Mucosa of stomach (tissue), 1 donor: Measurements from ENCODE around the gene FUZ.

Source experiments
- H3K27me3 ChIP-seq: one replicate; pipeline ENCODE4 v1.7.0; 2013; ENCODE audit warnings: mild to moderate bottlenecking, low read length; ENCODE audit not compliant: control insufficient read depth, insufficient read depth
- H3K36me3 ChIP-seq: one replicate; pipeline ENCODE4 v1.7.0; 2013; ENCODE audit warnings: low read length; ENCODE audit not compliant: control insufficient read depth, insufficient read depth
- H3K4me1 ChIP-seq: one replicate; pipeline ENCODE4 v1.7.0; 2013; ENCODE audit warnings: mild to moderate bottlenecking, low read length; ENCODE audit not compliant: control insufficient read depth, insufficient read depth
- H3K4me3 ChIP-seq: one replicate; pipeline ENCODE4 v1.7.0; 2013; ENCODE audit warnings: low read length
- H3K9ac ChIP-seq: one replicate; pipeline ENCODE4 v1.7.0; 2013; ENCODE audit warnings: mild to moderate bottlenecking, low read length, moderate library complexity
- H3K9me3 ChIP-seq: one replicate; pipeline ENCODE4 v1.7.0; 2013; ENCODE audit warnings: mild to moderate bottlenecking, low read length, moderate library complexity; ENCODE audit not compliant: control insufficient read depth
- donor health status: Pancreatic carcinoma.

FUZ gene

GRCh38 chr19:49807058-49807903, 5.8 kb downstream of the FUZ start:
- no peaks in the 10 kb centered on the region for H3K27me3 ChIP-seq
- H3K9ac ChIP-seq: no peak overlapping the region
- peaks cover 8% of the 10 kb centered on the region for H3K36me3 ChIP-seq

GRCh38 chr19:49806620-49806959, 6.5 kb downstream of the FUZ start:
- Histone ChIP-seq H3K9ac (no peak overlapping the region), H3K36me3 (peaks cover 8% of the 10 kb centered on the region), H3K9me3 (no peaks in the 10 kb centered on the region), H3K4me3 (no peak overlapping the region), H3K4me1 (peaks cover 14% of the 10 kb centered on the region), H3K27me3 (no peaks in the 10 kb centered on the region)

More at GRCh38 chr19:49807058-49807903, 5.8 kb downstream of the FUZ start:
- peaks cover 14% of the 10 kb centered on the region for H3K4me1 ChIP-seq
- H3K9me3 ChIP-seq: no peaks in the 10 kb centered on the region
- no peak overlapping the region for H3K4me3 ChIP-seq

GRCh38 chr19:49805822-49806619, 7.1 kb downstream of the FUZ start:
- H3K9ac ChIP-seq: no peak overlapping the region
- H3K36me3 ChIP-seq: peaks cover 8% of the 10 kb centered on the region
- no peaks in the 10 kb centered on the region for H3K27me3 ChIP-seq
- no peaks in the 10 kb centered on the region for H3K9me3 ChIP-seq
- H3K4me1 ChIP-seq: peaks cover 14% of the 10 kb centered on the region
- no peak overlapping the region for H3K4me3 ChIP-seq

GRCh38 chr19:49803529-49803856, 9.6 kb downstream of the FUZ start:
- Histone ChIP-seq H3K9ac (no peak overlapping the region), H3K36me3 (peaks cover 8% of the 10 kb centered on the region), H3K4me3 (no peak overlapping the region), H3K9me3 (no peaks in the 10 kb centered on the region), H3K27me3 (no peaks in the 10 kb centered on the region), H3K4me1 (peaks cover 5% of the 10 kb centered on the region)

GRCh38 chr19:49802836-49803528, 10.1 kb downstream of the FUZ start:
- no peak overlapping the region for H3K9ac ChIP-seq

GRCh38 chr19:49801966-49802661, 11.0 kb downstream of the FUZ start:
- no peaks in the 10 kb centered on the region for H3K27me3 ChIP-seq
- H3K9me3 ChIP-seq: no peaks in the 10 kb centered on the region
- H3K9ac ChIP-seq: no peak overlapping the region
- no peak overlapping the region for H3K4me3 ChIP-seq
- peaks cover 8% of the 10 kb centered on the region for H3K36me3 ChIP-seq
- H3K4me1 ChIP-seq: no peaks in the 10 kb centered on the region

More at GRCh38 chr19:49802836-49803528, 10.1 kb downstream of the FUZ start:
- H3K4me1 ChIP-seq: no peaks in the 10 kb centered on the region
- no peaks in the 10 kb centered on the region for H3K9me3 ChIP-seq
- H3K27me3 ChIP-seq: no peaks in the 10 kb centered on the region
- H3K4me3 ChIP-seq: no peak overlapping the region
- H3K36me3 ChIP-seq: peaks cover 8% of the 10 kb centered on the region

- H3K4me1 ChIP-seq: no peaks in the 10 kb centered on the region
- H3K36me3 ChIP-seq: peaks cover 8% of the 10 kb centered on the region
- no peaks in the 10 kb centered on the region for H3K27me3 ChIP-seq
- H3K9me3 ChIP-seq: no peaks in the 10 kb centered on the region
- no peak overlapping the region for H3K4me3 ChIP-seq
- no peak overlapping the region for H3K9ac ChIP-seq
These were observed 11.6 kb downstream of the FUZ start for GRCh38 chr19:49801401-49801888.

GRCh38 chr19:49800771-49801170, 12.3 kb downstream of the FUZ start:
- H3K4me1 ChIP-seq: no peaks in the 10 kb centered on the region

GRCh38 chr19:49799798-49800376, 13.2 kb downstream of the FUZ start:
- H3K4me1 ChIP-seq: no peaks in the 10 kb centered on the region
- H3K27me3 ChIP-seq: no peaks in the 10 kb centered on the region
- no peak overlapping the region for H3K9ac ChIP-seq
- no peaks in the 10 kb centered on the region for H3K9me3 ChIP-seq
- no peak overlapping the region for H3K4me3 ChIP-seq
- H3K36me3 ChIP-seq: peaks cover 17% of the 10 kb centered on the region

More at GRCh38 chr19:49800771-49801170, 12.3 kb downstream of the FUZ start:
- H3K9ac ChIP-seq: no peak overlapping the region
- H3K4me3 ChIP-seq: no peak overlapping the region
- peaks cover 12% of the 10 kb centered on the region for H3K36me3 ChIP-seq
- no peaks in the 10 kb centered on the region for H3K9me3 ChIP-seq
- H3K27me3 ChIP-seq: no peaks in the 10 kb centered on the region

GRCh38 chr19:49799271-49799797, 13.8 kb downstream of the FUZ start:
- H3K4me1 ChIP-seq: no peaks in the 10 kb centered on the region
- peaks cover 17% of the 10 kb centered on the region for H3K36me3 ChIP-seq
- H3K9ac ChIP-seq: no peak overlapping the region

GRCh38 chr19:49798574-49798973, 14.5 kb downstream of the FUZ start:
- H3K9me3 ChIP-seq: no peaks in the 10 kb centered on the region
- peaks cover 14% of the 10 kb centered on the region for H3K36me3 ChIP-seq
- no peaks in the 10 kb centered on the region for H3K27me3 ChIP-seq
- H3K4me1 ChIP-seq: no peaks in the 10 kb centered on the region
- no peak overlapping the region for H3K4me3 ChIP-seq
- H3K9ac ChIP-seq: no peak overlapping the region

More at GRCh38 chr19:49799271-49799797, 13.8 kb downstream of the FUZ start:
- no peaks in the 10 kb centered on the region for H3K9me3 ChIP-seq
- no peaks in the 10 kb centered on the region for H3K27me3 ChIP-seq
- no peak overlapping the region for H3K4me3 ChIP-seq
